Fibroblast of lung (primary cell): ENCODE measurements around the gene TNS3. TPM values are rescaled to one million over a fixed set of nuclear protein-coding genes. Genes with fewer than 3 reads are reported as not detected.
"Not testable (repeated sequence)": the region's sequence is repeated elsewhere in the genome, so short reads cannot be mapped to it uniquely, and the experiment has no call there.

Experiments used
- DNase-seq, 2 donors: peaks; one replicate each; pipeline versions ENCODE4 v3.0.0 to v3.0.0-alpha.2; 2010; ENCODE audit warnings: low read depth in 2 of 2
- H2AFZ ChIP-seq: 2 replicates; pipeline ENCODE4 v1.5.1; 2012; ENCODE audit warnings: low read length, control low read depth, inconsistent platforms
- H3K27ac ChIP-seq: 2 replicates; pipeline ENCODE4 v1.5.1; 2011; ENCODE audit warnings: low read length, control low read depth; ENCODE audit not compliant: insufficient read depth
- H3K27me3 ChIP-seq: 2 replicates; pipeline ENCODE4 v1.5.1; 2011; ENCODE audit warnings: mild to moderate bottlenecking, low read length; ENCODE audit not compliant: control insufficient read depth, insufficient read depth
- H3K36me3 ChIP-seq: 2 replicates; pipeline ENCODE4 v1.5.1; 2011; ENCODE audit warnings: low read length; ENCODE audit not compliant: control insufficient read depth, insufficient read depth
- H3K4me1 ChIP-seq: 2 replicates; pipeline ENCODE4 v1.5.1; 2011; ENCODE audit warnings: low read length; ENCODE audit not compliant: control insufficient read depth, insufficient read depth; ENCODE audit errors: extremely low read depth
- H3K4me2 ChIP-seq: 2 replicates; pipeline ENCODE4 v1.5.1; 2011; ENCODE audit warnings: low read length, control low read depth; ENCODE audit not compliant: insufficient read depth; ENCODE audit errors: extremely low read depth
- H3K4me3 ChIP-seq, 4 experiments: fragments of 200-600 bp in 1 of 4; sonication (generic) in 1 of 4; replicated peaks in 1 of 4; 2 replicates each; pipeline ENCODE4 v1.5.1; 2011 to 2016; ENCODE audit warnings: low read length in 4 of 4, low read depth in 3 of 4, mild to moderate bottlenecking in 3 of 4, control low read depth in 2 of 4, inconsistent platforms in 1 of 4, mixed read lengths in 1 of 4; ENCODE audit not compliant: insufficient read depth in 1 of 4; ENCODE audit errors: control extremely low read depth in 1 of 4
- H3K79me2 ChIP-seq: 2 replicates; pipeline ENCODE4 v1.5.1; 2012; ENCODE audit warnings: mild to moderate bottlenecking, low read length, inconsistent platforms; ENCODE audit not compliant: control insufficient read depth, insufficient read depth
- H3K9ac ChIP-seq: 2 replicates; pipeline ENCODE4 v1.5.1; 2011; ENCODE audit warnings: mild to moderate bottlenecking, low read length, control low read depth; ENCODE audit not compliant: insufficient read depth
- H3K9me3 ChIP-seq: 2 replicates; pipeline ENCODE4 v1.5.1; 2012; ENCODE audit warnings: low read depth, low read length; ENCODE audit not compliant: control insufficient read depth, insufficient read depth
- H4K20me1 ChIP-seq: 2 replicates; pipeline ENCODE4 v1.5.1; 2011; ENCODE audit warnings: low read length; ENCODE audit not compliant: control insufficient read depth, insufficient read depth; ENCODE audit errors: extremely low read depth
- CTCF ChIP-seq, 2 donors: IDR thresholded peaks in 1 of 2; conservative IDR thresholded peaks in 1 of 2; 1 replicate in 1 of 2; 2 replicates in 1 of 2; pipeline ENCODE4 v1.5.1; 2011 to 2012; ENCODE audit warnings: low read length in 2 of 2, control low read depth in 1 of 2, inconsistent platforms in 1 of 2, low read depth in 1 of 2, mild to moderate bottlenecking in 1 of 2
- EZH2 ChIP-seq: IDR thresholded peaks from 2 replicates; pipeline ENCODE4 v1.5.1; 2012; ENCODE audit warnings: low read length, control low read depth, mild to moderate bottlenecking; ENCODE audit errors: missing control alignments
- polyA plus RNA-seq, 2 donors: library from polyadenylated mRNA; depleted of rRNA in 1 of 2; stranded (reverse) in 1 of 2; unstranded in 1 of 2; fragments of >200 nt; gene quantifications; 2 replicates each; pipeline ENCODE4 v1.2.1, GENCODE V29; 2011 to 2012; ENCODE audit warnings: missing spikeins in 1 of 2
- total RNA-seq: library from RNA; depleted of rRNA; stranded (reverse); fragments of >200 nt; gene quantifications from 2 replicates; pipeline ENCODE4 v1.2.1, GENCODE V29; 2014

Gene TNS3
- total and polyA plus RNA-seq, 2 donors (not counting 1 experiment from before 2014, with no cell fraction given) = 74.4 to 88.8 TPM

DNA sequence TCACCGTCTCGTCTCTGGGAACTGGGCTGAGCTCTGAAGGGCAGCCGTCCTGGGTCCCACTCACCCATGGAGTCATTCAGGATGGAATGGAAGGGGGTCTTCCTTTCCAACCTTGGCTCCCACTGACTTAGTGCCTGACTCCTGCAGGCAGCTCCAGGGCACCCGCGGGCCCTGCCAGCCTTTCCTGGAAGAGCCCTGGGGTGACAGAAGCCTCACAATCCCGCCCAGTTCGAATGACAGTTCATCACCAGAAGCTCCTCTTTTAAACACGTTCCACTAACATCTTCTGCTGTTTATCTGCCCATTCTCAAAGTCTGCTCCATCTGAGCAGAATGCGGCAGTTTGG is 110.6 kb downstream of the TNS3 start:
- peaks cover 8% of the 10 kb centered on the region for H3K79me2 ChIP-seq
- H3K9me3 ChIP-seq = no peaks in the 10 kb centered on the region
- no peaks in the 10 kb centered on the region for H4K20me1 ChIP-seq
- H3K27ac ChIP-seq = no peak overlapping the region
- no peak for DNase-seq
- no peaks in the 10 kb centered on the region for H3K27me3 ChIP-seq
- TF ChIP-seq CTCF (conservative IDR thresholded peaks at IDR 0.05 in 1 of 2, IDR thresholded peaks at IDR 0.05 in 1 of 2; ENCODE audit: low read depth in 1 of 2, low read length in 2 of 2) (no peak), EZH2 (no peak)
- no peak overlapping the region for H3K9ac ChIP-seq
- peaks cover 2% of the 10 kb centered on the region for H3K36me3 ChIP-seq
- H3K4me2 ChIP-seq = no peak overlapping the region
- no peak overlapping the region for H2AFZ ChIP-seq
- H3K4me3 ChIP-seq = no peak overlapping the region
- peaks cover 16% of the 10 kb centered on the region for H3K4me1 ChIP-seq

DNA sequence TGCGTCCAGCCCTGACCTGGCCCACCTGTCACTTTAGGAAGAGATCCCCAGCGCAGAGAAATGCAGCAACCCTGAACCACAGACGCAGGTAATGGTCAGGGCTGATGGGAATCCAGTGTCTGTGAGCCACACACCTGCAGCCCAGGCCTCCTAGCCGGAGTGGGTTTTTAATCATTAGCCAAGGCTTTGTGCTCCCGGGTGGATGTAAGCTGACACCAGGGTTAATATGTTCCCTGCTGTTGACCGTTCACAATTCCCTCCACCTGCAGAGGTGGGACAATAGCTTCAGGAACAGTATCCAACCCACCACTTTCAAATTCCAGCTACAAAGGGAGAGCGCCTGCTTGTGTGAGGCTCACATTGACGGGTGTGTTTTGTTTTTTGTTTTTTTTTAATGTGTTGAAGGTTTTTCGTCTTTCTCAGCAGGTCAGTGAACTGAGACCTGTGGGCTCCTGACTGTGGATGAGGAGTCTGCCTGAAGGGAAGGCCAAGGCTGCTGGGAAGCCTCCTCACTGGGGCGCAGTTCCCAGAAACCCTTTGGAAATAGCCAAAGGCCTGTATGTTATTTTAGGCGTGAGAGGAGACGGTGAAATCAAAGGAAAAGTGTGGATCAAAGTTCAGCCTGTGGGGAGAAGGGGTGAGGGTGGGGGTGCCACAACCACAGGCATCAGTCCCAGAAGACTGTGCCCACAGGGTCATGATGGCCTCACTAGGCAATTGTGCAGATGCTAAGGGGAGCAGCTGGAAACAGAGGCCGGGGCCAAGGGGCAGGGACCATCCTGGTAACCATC is 111.1 kb downstream of the TNS3 start:
- H2AFZ ChIP-seq = no peak overlapping the region
- no peak overlapping the region for H3K4me2 ChIP-seq
- peaks cover 10% of the 10 kb centered on the region for H3K4me1 ChIP-seq
- peaks cover 2% of the 10 kb centered on the region for H3K79me2 ChIP-seq
- DNase-seq = no peak
- H3K9me3 ChIP-seq = no peaks in the 10 kb centered on the region
- no peak overlapping the region for H3K9ac ChIP-seq
- no peaks in the 10 kb centered on the region for H4K20me1 ChIP-seq
- H3K4me3 ChIP-seq = no peak overlapping the region
- no peak for TF ChIP-seq EZH2
- TF ChIP-seq CTCF (conservative IDR thresholded peaks at IDR 0.05 in 1 of 2, IDR thresholded peaks at IDR 0.05 in 1 of 2; ENCODE audit: low read depth in 1 of 2, low read length in 2 of 2) = no peak
- no peaks in the 10 kb centered on the region for H3K27me3 ChIP-seq
- peaks cover 2% of the 10 kb centered on the region for H3K36me3 ChIP-seq
- H3K27ac ChIP-seq = no peak overlapping the region

DNA sequence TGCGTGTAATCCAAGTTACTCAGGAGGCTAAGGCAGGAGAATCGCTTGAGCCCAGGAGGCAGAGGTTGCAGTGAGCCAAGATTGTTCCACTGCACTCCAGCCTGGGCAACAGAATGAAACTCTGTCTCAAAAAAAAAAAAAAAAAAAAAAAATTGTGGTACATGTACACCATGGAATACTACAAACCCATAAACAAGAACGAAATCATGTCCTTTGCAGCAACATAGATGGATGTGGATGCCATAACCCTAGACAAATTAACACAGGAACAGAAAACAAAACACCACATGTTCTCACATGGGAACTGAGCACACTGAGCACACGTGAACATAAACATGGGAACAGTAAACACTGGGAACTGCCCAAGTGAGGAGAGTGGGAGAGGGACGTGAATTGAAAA is 112.1 kb downstream of the TNS3 start:
- H4K20me1 ChIP-seq, H3K9ac ChIP-seq, DNase-seq, H3K4me3 ChIP-seq, H3K79me2 ChIP-seq, H3K27me3 ChIP-seq, H3K4me2 ChIP-seq, H3K27ac ChIP-seq, H3K4me1 ChIP-seq, H3K36me3 ChIP-seq, H2AFZ ChIP-seq, H3K9me3 ChIP-seq: not testable (repeated sequence)
